Measurements from ENCODE around the gene TSKS. TPM values are rescaled to one million over a fixed set of nuclear protein-coding genes. Genes with fewer than 3 reads are reported as not detected.

The TSKS gene
- total RNA-seq, 1 experiment from 2014 or later = 0.48 TPM

GRCh38 chr19:49739933-49740332 lies 23.2 kb downstream of the TSKS start:
- ATAC-seq = no peak
- POLR2A ChIA-PET = no interaction called here
- TF ChIP-seq HMGXB4 (CRISPR knock-in tag; IDR thresholded peaks at IDR 0.05) (no peak), FOXP1 (CRISPR knock-in tag; IDR thresholded peaks at IDR 0.05; ENCODE audit: borderline replicate concordance) (no peak), ZSCAN18 (CRISPR knock-in tag; IDR thresholded peaks at IDR 0.05) (no peak), IRF2 (CRISPR knock-in tag; IDR thresholded peaks at IDR 0.05; ENCODE audit: borderline replicate concordance, low read depth) (no peak), RORB (CRISPR knock-in tag; IDR thresholded peaks at IDR 0.05) (no peak), MAX (CRISPR knock-in tag; IDR thresholded peaks at IDR 0.05) (no peak), ZNF317 (CRISPR knock-in tag; IDR thresholded peaks at IDR 0.05; ENCODE audit: borderline replicate concordance, low read depth) (no peak), HMGA2 (CRISPR knock-in tag; IDR thresholded peaks at IDR 0.05) (no peak), E2F4 (CRISPR knock-in tag; IDR thresholded peaks at IDR 0.05; ENCODE audit: borderline replicate concordance, low read depth) (no peak), TEAD4 (CRISPR knock-in tag; IDR thresholded peaks at IDR 0.05) (no peak), CTCF (IDR thresholded peaks at IDR 0.05) (no peak), ZNF671 (CRISPR knock-in tag; IDR thresholded peaks at IDR 0.05) (no peak), NR3C1 (CRISPR knock-in tag; conservative IDR thresholded peaks at IDR 0.05; ENCODE audit: low read depth) (no peak), ZNF416 (CRISPR knock-in tag; IDR thresholded peaks at IDR 0.05) (no peak)
- Mint-ChIP-seq H3K4me3 (no peak overlapping the region), H3K27ac (no peak overlapping the region), H3K36me3 (no peaks in the 10 kb centered on the region), H3K27me3 (ENCODE audit: low read depth) (peaks cover 1% of the 10 kb centered on the region), H3K9me3 (0 out of 2 replicates have a peak, but pooled peaks cover 1% of the 10 kb centered on the region), H3K4me1 (no peaks in the 10 kb centered on the region)
- CTCF ChIA-PET = interaction anchor here (0.8 kb wide), 1 partner anchor 11 kb away, joined by 3 read pairs; no protein-coding TSS in a partner anchor
- DNase-seq (ENCODE audit: low spot score) = no peak

- Mint-ChIP-seq H3K4me3 (no peak overlapping the region), H3K36me3 (no peaks in the 10 kb centered on the region), H3K27ac (no peak overlapping the region), H3K9me3 (no peaks in the 10 kb centered on the region), H3K27me3 (ENCODE audit: low read depth) (no peaks in the 10 kb centered on the region; the same call in none of the 2 replicates), H3K4me1 (no peaks in the 10 kb centered on the region)
- TF ChIP-seq NR1H2 (CRISPR knock-in tag; IDR thresholded peaks at IDR 0.05) (no peak), NFYB (CRISPR knock-in tag; conservative IDR thresholded peaks at IDR 0.05; ENCODE audit: low read depth) (no peak)
- POLR2A ChIA-PET = no interaction called here
- DNase-seq (ENCODE audit: low spot score) (no peak), ATAC-seq (no peak)
- CTCF ChIA-PET = interaction anchor here (1.3 kb wide), 1 partner anchor 21 kb away, joined by 4 read pairs; no protein-coding TSS in a partner anchor
These were observed 24.0 kb downstream of the TSKS start for GRCh38 chr19:49739098-49739497.

GRCh38 chr19:49738268-49738667 lies 24.8 kb downstream of the TSKS start:
- CTCF ChIA-PET = interaction anchor here (1.3 kb wide), 1 partner anchor 20 kb away, joined by 4 read pairs; no protein-coding TSS in a partner anchor
- no peaks in the 10 kb centered on the region for H3K9me3 Mint-ChIP-seq
- TF ChIP-seq SP1 (CRISPR knock-in tag; conservative IDR thresholded peaks at IDR 0.05) (no peak), ZMAT4 (CRISPR knock-in tag; IDR thresholded peaks at IDR 0.05) (no peak), NR3C1 (CRISPR knock-in tag; conservative IDR thresholded peaks at IDR 0.05; ENCODE audit: low read depth) (no peak), GRHL2 (CRISPR knock-in tag; IDR thresholded peaks at IDR 0.05; ENCODE audit: insufficient replicate concordance, severe bottlenecking) (no peak), JAZF1 (CRISPR knock-in tag; IDR thresholded peaks at IDR 0.05) (no peak), TEAD1 (CRISPR knock-in tag; IDR thresholded peaks at IDR 0.05) (no peak), RORB (CRISPR knock-in tag; IDR thresholded peaks at IDR 0.05) (no peak), ATF1 (CRISPR knock-in tag; IDR thresholded peaks at IDR 0.05) (no peak), ZNF281 (CRISPR knock-in tag; IDR thresholded peaks at IDR 0.05) (no peak), SMAD3 (CRISPR knock-in tag; IDR thresholded peaks at IDR 0.05; ENCODE audit: borderline replicate concordance) (no peak)

More at GRCh38 chr19:49738268-49738667, 24.8 kb downstream of the TSKS start:
- Mint-ChIP-seq H3K27me3 (ENCODE audit: low read depth) (no peaks in the 10 kb centered on the region; the same call in 1 of the 2 replicates), H3K27ac (no peak overlapping the region), H3K36me3 (no peaks in the 10 kb centered on the region), H3K4me3 (no peak overlapping the region), H3K4me1 (no peaks in the 10 kb centered on the region)
- ATAC-seq (no peak), DNase-seq (ENCODE audit: low spot score) (no peak)
- POLR2A ChIA-PET = no interaction called here

Data from WTC11 (cell line).